ENCODE results near the gene FOXE3. TPM values are rescaled to one million over a fixed set of nuclear protein-coding genes. Genes with fewer than 3 reads are reported as not detected.
A peak's percentile ranks its signal among the peaks of the same experiment; 100 is the strongest.

FOXE3 gene
- total RNA-seq, 2 experiments from 2014 or later, result not detected

GRCh38 chr1:47417170-47418044 lies 1.3 kb downstream of the FOXE3 start:
- Mint-ChIP-seq H3K27ac (no peak overlapping the region), H3K27me3 (peaks cover 67% of the 10 kb centered on the region), H3K4me3 (no peak overlapping the region), H3K4me1 (no peaks in the 10 kb centered on the region), H3K9me3 (no peaks in the 10 kb centered on the region), H3K36me3 (no peaks in the 10 kb centered on the region)
- DNase-seq, result no peak

- peaks cover 67% of the 10 kb centered on the region for H3K27me3 Mint-ChIP-seq
- no peaks in the 10 kb centered on the region for H3K4me1 Mint-ChIP-seq
- no peaks in the 10 kb centered on the region for H3K36me3 Mint-ChIP-seq
- H3K4me3 Mint-ChIP-seq, result no peak overlapping the region
- no peaks in the 10 kb centered on the region for H3K9me3 Mint-ChIP-seq
- no peak overlapping the region for H3K27ac Mint-ChIP-seq
- DNase-seq, result no peak
Measured at GRCh38 chr1:47418122-47418521, 2.0 kb downstream of the FOXE3 start.

GRCh38 chr1:47418681-47419325 lies 2.7 kb downstream of the FOXE3 start:
- no peaks in the 10 kb centered on the region for H3K36me3 Mint-ChIP-seq
- no peak overlapping the region for H3K4me3 Mint-ChIP-seq
- no peak for DNase-seq
- H3K9me3 Mint-ChIP-seq, result no peaks in the 10 kb centered on the region
- H3K27ac Mint-ChIP-seq, result no peak overlapping the region
- H3K4me1 Mint-ChIP-seq, result no peaks in the 10 kb centered on the region
- H3K27me3 Mint-ChIP-seq, result peaks cover 65% of the 10 kb centered on the region

DNA sequence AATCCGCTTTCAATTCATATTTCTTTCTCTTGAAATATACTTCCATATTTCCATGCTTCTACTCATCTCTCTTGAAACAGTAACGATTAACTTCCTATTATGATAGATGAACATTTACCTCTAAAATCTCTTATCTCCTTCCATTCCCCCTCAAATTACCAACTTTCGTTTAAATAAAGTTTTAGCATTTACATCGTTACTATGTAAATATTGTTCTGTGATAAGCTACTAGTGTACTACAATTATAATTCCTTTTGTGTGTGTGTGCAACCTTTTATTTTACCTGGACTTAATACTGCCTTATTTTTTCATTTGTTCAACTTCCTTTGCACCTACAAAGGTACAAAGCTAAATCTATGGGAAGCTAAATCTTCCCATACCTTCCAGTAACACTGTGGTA lies 4.5 kb downstream of the FOXE3 start:
- no peak overlapping the region for H3K4me3 Mint-ChIP-seq
- no peaks in the 10 kb centered on the region for H3K36me3 Mint-ChIP-seq
- no peak for DNase-seq
- H3K27me3 Mint-ChIP-seq, result peaks cover 64% of the 10 kb centered on the region
- no peaks in the 10 kb centered on the region for H3K9me3 Mint-ChIP-seq
- H3K4me1 Mint-ChIP-seq, result peaks cover 2% of the 10 kb centered on the region
- no peak overlapping the region for H3K27ac Mint-ChIP-seq

- H3K36me3 Mint-ChIP-seq, result no peaks in the 10 kb centered on the region
- H3K9me3 Mint-ChIP-seq, result no peaks in the 10 kb centered on the region
- no peak overlapping the region for H3K4me3 Mint-ChIP-seq
- H3K27me3 Mint-ChIP-seq, result peaks cover 50% of the 10 kb centered on the region
- H3K27ac Mint-ChIP-seq, result no peak overlapping the region
- no peak for DNase-seq
- peaks cover 2% of the 10 kb centered on the region for H3K4me1 Mint-ChIP-seq
Measured at GRCh38 chr1:47423872-47424271, 7.8 kb downstream of the FOXE3 start.

GRCh38 chr1:47424336-47424982 lies 8.4 kb downstream of the FOXE3 start:
- H3K27me3 Mint-ChIP-seq, result peaks cover 51% of the 10 kb centered on the region
- peaks cover 2% of the 10 kb centered on the region for H3K4me1 Mint-ChIP-seq
- no peaks in the 10 kb centered on the region for H3K36me3 Mint-ChIP-seq
- no peak overlapping the region for H3K27ac Mint-ChIP-seq
- no peaks in the 10 kb centered on the region for H3K9me3 Mint-ChIP-seq
- DNase-seq, result no peak
- no peak overlapping the region for H3K4me3 Mint-ChIP-seq

- Mint-ChIP-seq H3K9me3 (no peaks in the 10 kb centered on the region), H3K27me3 (peaks cover 84% of the 10 kb centered on the region), H3K36me3 (peaks cover 20% of the 10 kb centered on the region), H3K4me3 (no peak overlapping the region), H3K27ac (no peak overlapping the region), H3K4me1 (peaks cover 42% of the 10 kb centered on the region)
- DNase-seq, result no peak
Measured at GRCh38 chr1:47431534-47431933, 15.4 kb downstream of the FOXE3 start.

- Mint-ChIP-seq H3K27ac (no peak overlapping the region), H3K4me3 (peak overlapping the region; percentile 52), H3K36me3 (peaks cover 20% of the 10 kb centered on the region), H3K9me3 (no peaks in the 10 kb centered on the region), H3K27me3 (peaks cover 80% of the 10 kb centered on the region), H3K4me1 (peaks cover 44% of the 10 kb centered on the region)
- DNase-seq, result peak; percentile 54
Measured at GRCh38 chr1:47432071-47433036, 16.3 kb downstream of the FOXE3 start.

DNA sequence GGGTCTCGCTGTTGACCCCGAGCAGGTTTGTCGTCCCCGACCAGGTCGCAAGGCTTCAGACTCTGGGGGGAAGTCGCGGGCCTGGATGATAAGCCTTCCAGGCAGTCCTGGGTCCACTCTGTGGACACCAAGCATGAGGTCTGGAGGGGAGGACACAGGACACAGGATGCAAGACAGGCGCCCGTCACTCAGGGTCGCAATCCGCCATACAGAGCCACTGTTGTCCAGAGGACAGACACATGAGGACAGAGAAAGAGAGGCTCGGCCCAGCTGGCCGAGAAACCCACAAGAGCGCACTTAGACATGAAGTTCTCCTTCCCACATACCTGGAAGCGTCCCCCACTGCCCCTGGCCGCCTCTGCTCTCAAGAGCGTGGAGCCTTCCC lies 16.9 kb downstream of the FOXE3 start:
- H3K4me1 Mint-ChIP-seq, result peaks cover 44% of the 10 kb centered on the region
- H3K27ac Mint-ChIP-seq, result no peak overlapping the region
- peaks cover 78% of the 10 kb centered on the region for H3K27me3 Mint-ChIP-seq
- peak overlapping the region; percentile 52 for H3K4me3 Mint-ChIP-seq
- no peak for DNase-seq
- H3K36me3 Mint-ChIP-seq, result peaks cover 20% of the 10 kb centered on the region
- H3K9me3 Mint-ChIP-seq, result no peaks in the 10 kb centered on the region

DNA sequence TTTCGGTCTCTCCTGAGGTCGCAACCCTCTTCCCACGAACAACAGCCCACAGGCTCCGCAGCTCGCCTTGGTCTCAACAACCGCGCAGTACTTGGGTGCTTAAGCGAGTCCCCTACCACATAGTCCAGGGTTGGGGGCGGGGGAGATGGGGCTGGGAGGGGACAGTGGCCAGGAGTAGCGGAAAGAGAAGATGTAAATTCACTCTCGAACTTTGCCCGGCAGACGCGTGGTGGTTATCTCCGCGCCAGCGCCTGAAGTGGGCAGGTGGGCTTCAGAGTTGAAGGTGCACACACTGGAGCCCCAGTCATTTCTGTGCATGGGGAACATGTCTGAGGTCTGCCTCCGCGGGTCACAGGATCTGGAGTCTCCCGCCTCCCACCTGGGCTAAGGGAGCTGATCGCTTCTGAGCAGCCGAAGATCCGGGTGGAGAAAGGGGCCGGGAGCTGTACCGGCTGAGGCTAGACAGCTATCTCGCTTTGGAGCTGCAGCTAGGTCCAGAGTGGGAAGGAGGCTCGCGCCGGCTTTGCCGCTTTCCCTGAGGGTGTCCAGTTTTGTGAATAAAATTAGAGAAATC lies 17.5 kb downstream of the FOXE3 start:
- no peaks in the 10 kb centered on the region for H3K9me3 Mint-ChIP-seq
- H3K4me3 Mint-ChIP-seq, result peak overlapping the region; percentile 36
- H3K4me1 Mint-ChIP-seq, result peaks cover 44% of the 10 kb centered on the region
- no peak for DNase-seq
- H3K27ac Mint-ChIP-seq, result no peak overlapping the region
- H3K36me3 Mint-ChIP-seq, result peaks cover 20% of the 10 kb centered on the region
- peaks cover 76% of the 10 kb centered on the region for H3K27me3 Mint-ChIP-seq

GRCh38 chr1:47434051-47434842 lies 18.2 kb downstream of the FOXE3 start:
- Mint-ChIP-seq H3K27me3 (peaks cover 70% of the 10 kb centered on the region), H3K9me3 (no peaks in the 10 kb centered on the region), H3K27ac (no peak overlapping the region), H3K4me3 (peak overlapping the region; percentile 36), H3K4me1 (peaks cover 44% of the 10 kb centered on the region), H3K36me3 (peaks cover 20% of the 10 kb centered on the region)
- DNase-seq, result no peak

GRCh38 chr1:47435506-47436303 lies 19.6 kb downstream of the FOXE3 start:
- H3K4me1 Mint-ChIP-seq, result peaks cover 44% of the 10 kb centered on the region
- no peak for DNase-seq
- H3K27me3 Mint-ChIP-seq, result peaks cover 59% of the 10 kb centered on the region
- peak overlapping the region; percentile 89 for H3K4me3 Mint-ChIP-seq
- peaks cover 20% of the 10 kb centered on the region for H3K36me3 Mint-ChIP-seq
- no peak overlapping the region for H3K27ac Mint-ChIP-seq
- no peaks in the 10 kb centered on the region for H3K9me3 Mint-ChIP-seq
